ENCODE results near the gene SLC35A3.

The SLC35A3 gene

GRCh38 chr1:100080331-100080730 lies 110.5 kb downstream of the SLC35A3 start:
- no peak for DNase-seq

All from NCI-H1417 treated with DMSO at 0.1 percent for 48 hours (cell line).